Right renal pelvis (tissue), 4 donors: Measurements from ENCODE around the gene LYPD5. TPM values are rescaled to one million over a fixed set of nuclear protein-coding genes. Genes with fewer than 3 reads are reported as not detected.

Source experiments
- DNase-seq, 4 donors: peaks; one replicate each; pipeline ENCODE4 v3.0.0-alpha.2; 2013; ENCODE audit warnings: low read depth in 4 of 4, low spot score in 3 of 4, missing footprints in 1 of 4
- polyA plus RNA-seq, 4 donors: library from polyadenylated mRNA; unstranded; fragments of 120-200 nt; gene quantifications; one replicate each; pipeline ENCODE4 v1.2.1, GENCODE V29; 2013; ENCODE audit not compliant: insufficient read length in 4 of 4

LYPD5 gene
- polyA plus RNA-seq, 4 donors: 0.14 to 0.37 (median 0.31) TPM

DNA sequence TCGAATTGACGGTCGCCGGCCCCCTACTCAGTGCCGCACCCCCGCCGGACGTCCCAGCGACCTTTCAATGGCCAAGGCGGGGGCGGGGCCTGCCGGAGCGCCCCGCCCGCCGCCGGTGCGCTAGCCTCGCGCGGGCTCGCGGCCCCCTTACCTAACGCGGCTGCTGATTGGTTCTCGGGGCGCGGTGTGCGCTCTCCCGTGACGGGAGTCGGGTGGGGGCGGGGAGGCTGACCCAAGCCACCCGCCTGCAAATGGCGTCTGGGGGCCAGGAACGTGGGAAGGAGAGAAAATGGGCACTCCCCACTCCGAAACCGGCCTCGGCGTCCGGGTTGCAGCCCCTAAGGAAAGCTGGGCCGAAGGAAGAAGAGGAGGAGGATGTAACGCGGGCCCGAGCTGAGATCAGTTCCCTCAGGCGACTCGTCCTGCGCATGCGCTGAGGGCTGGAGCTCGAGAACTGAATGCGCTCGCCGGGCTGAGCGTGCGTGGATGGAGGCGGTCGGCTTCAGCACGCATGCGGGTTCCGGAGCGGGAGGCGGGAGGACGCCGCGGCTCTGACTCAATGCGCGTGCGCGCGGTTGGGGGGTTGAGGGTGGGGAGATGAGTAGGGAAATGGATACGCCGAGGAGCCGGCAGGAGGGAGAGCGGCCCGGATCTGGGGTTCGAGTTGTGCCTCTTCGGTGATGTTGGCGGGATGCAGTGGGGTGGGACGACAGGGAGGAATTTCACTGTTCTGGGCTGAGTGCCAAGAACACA lies 47.6 kb downstream of the LYPD5 start, which contains the start of gene SMG9:
TSS of gene SMG9 (minus strand) at position 460 of the 753 bp plus-strand sequence. CDS start 4,221 bp downstream, outside the sequence.
- peak; percentile 96 to 99 (median 97) for DNase-seq

GRCh38 chr19:43754253-43754502 lies 48.1 kb downstream of the LYPD5 start:
- DNase-seq: no peak

DNA sequence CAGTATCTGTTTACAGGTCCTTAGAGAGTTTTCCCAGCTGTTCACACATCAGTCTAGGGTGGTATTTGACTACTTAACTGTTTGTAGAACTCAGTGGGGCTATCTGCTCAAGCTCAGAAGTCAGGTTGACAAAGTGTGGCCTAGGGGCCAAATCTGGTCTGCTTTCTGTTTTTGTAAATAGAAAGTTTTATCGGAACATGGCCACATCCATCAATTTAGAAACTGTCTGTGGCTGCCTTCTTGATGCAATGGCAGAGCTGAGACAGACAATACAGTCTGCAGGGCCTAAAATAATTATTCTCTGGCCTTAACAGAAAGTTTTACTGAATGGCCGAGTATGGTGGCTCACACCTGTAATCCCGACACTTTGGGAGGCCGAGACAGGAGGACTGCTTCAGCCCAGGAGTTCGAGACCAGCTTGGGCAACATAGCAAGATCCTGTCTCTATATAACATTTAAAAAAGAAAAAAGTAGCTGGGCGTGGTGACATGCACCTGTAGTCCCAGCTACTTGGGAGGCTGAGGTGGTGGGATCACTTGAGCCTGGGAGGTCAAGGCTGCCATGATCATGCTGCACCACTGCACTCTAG lies 49.9 kb downstream of the LYPD5 start:
- no peak for DNase-seq

DNA sequence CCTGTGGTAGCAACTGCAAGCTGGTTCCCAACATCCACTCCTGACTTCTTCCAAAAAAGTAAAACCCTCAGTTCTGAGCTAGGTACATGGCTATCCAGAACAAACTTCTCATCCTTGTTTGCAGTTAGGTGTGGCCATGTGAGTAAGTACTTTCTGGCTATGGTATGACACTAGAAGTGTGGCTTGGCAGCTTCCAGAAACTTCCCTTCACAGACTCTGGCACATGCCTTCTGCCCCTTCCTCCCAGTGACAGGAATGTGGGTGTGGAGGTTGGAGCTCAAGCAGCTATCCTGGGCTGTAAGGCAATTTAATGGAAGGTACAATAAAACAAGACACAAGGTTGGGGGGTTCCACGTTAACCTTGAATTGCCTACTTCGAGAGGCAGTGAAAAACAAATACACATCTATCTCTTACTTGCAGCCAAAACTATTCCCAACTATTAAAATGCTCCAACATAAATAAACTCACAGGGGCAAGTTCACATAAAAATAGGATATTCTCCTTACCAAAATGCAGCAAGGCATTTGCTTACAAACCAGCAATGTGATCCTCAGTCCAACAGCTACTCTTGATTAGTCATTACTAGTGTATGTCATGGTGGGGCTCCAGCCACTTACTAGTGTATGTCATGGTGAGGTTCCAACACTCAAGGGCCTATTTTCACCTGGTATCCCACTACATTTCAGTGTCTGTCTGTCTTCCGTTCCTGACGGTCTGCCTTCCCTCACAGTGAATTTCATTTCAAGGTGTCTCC lies 50.6 kb downstream of the LYPD5 start:
- no peak for DNase-seq

DNA sequence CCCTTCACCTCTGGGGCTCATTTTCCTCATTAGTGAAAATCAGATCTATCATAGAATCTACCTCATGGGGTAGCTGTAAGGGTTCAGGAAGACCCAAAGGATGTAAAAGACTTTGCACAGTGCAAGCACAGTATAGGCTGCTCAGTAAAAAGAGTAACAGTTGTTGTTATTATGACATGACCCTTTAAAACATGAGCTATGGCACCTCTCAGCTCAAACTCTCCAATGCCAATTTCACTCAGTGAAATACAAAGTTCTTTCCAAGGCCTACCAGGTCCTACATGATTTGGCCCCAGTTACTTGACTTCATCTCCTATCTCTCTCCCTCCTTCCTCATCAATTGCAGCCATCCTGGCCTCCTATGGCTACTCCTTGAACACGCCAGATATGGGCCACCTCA lies 52.3 kb downstream of the LYPD5 start:
- DNase-seq: no peak

GRCh38 chr19:43749152-43749551 lies 53.1 kb downstream of the LYPD5 start:
- DNase-seq: no peak

DNA sequence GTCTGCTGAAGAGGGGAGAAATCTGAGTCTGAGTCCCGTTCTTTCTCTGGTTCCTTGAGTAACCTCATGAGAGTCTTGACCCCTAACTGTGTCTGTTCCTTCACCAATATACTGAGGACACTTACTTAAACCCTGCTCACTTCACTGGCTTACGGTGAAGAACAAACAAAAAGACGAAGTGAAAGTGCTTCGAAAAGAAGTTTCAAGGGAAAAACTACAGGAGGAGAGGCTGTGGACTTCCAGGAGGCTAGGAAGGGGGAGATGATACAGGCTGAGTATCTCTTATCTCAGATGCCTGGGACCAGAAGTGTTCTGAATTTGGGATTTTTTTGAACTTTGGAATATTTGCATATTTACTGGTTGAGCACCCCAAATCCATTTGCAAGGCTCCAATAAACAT lies 53.6 kb downstream of the LYPD5 start:
- no peak for DNase-seq

DNA sequence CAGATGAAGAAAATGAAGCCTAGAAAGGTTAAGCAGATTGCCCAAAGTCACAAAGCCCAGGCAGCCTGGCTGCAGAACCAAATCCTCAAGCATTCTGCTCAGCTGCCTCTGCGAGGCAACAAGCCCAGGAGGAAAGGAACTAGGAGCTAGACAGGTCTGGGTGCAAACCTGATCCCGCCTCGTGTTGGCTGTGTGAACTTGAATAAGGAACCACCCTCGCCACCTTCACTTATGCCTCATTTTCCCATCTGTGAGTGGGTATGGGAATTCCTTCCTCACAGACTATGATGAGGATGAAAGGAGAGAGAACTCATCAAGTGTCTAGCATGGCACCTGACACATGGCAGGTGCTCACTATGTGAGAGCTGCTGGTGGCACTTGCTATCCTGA lies 54.0 kb downstream of the LYPD5 start:
- no peak for DNase-seq

- DNase-seq: no peak
Measured at GRCh38 chr19:43747557-43748204, 54.6 kb downstream of the LYPD5 start.

Other genes with a start within 250 kb of the LYPD5 start
- gene XRCC1, start 226.9 kb downstream of the LYPD5 start, polyA plus RNA-seq: 10 to 100 TPM; 56.7 to 71.0 (median 66.6) TPM
- gene PINLYP, start 226.6 kb downstream of the LYPD5 start, polyA plus RNA-seq: 10 to 100 TPM; 17.4 to 19.4 (median 18.7) TPM
- 10 to 100 TPM; 12.1 to 16.4 (median 13.2) TPM for gene IRGQ, start 206.3 kb downstream of the LYPD5 start, polyA plus RNA-seq
- gene ZNF576, start 205.9 kb downstream of the LYPD5 start, polyA plus RNA-seq: 10 to 100 TPM; 10.9 to 16.7 (median 11.6) TPM
- gene SRRM5, start 190.4 kb downstream of the LYPD5 start, polyA plus RNA-seq: 1 to 10 TPM in 1 of 4 donors, under 1 TPM in 3; 0.61 to 1.2 (median 0.72) TPM
- 100 to 1,000 TPM in 1 of 4 donors, 10 to 100 TPM in 3; 76.5 to 141 (median 91.1) TPM for gene ZNF428, start 182.8 kb downstream of the LYPD5 start, polyA plus RNA-seq
- 10 to 100 TPM; 44.9 to 65.8 (median 49.0) TPM for gene CADM4, start 162.6 kb downstream of the LYPD5 start, polyA plus RNA-seq
- gene PLAUR, start 132.3 kb downstream of the LYPD5 start, polyA plus RNA-seq: 1 to 10 TPM; 6.3 to 9.5 (median 8.5) TPM
- gene IRGC, start 86.4 kb downstream of the LYPD5 start, polyA plus RNA-seq: not detected
- gene SMG9, start 47.5 kb downstream of the LYPD5 start, polyA plus RNA-seq: 10 to 100 TPM; 42.7 to 55.7 (median 48.0) TPM
- 1 to 10 TPM; 1.4 to 3.8 (median 1.6) TPM for gene KCNN4, start 21.5 kb downstream of the LYPD5 start, polyA plus RNA-seq
- gene ZNF283, start 24.9 kb upstream of the LYPD5 start, polyA plus RNA-seq: 10 to 100 TPM in 3 of 4 donors, 1 to 10 TPM in 1; 9.7 to 16.1 (median 15.0) TPM
- gene ZNF404, start 81.5 kb upstream of the LYPD5 start, polyA plus RNA-seq: 10 to 100 TPM in 3 of 4 donors, 1 to 10 TPM in 1; 8.1 to 15.2 (median 13.3) TPM
- 10 to 100 TPM; 24.0 to 31.1 (median 28.2) TPM for gene ZNF45, start 132.8 kb upstream of the LYPD5 start, polyA plus RNA-seq
- gene ZNF221, start 148.8 kb upstream of the LYPD5 start, polyA plus RNA-seq: 1 to 10 TPM; 4.6 to 6.8 (median 5.4) TPM
- gene ZNF155, start 181.7 kb upstream of the LYPD5 start, polyA plus RNA-seq: 10 to 100 TPM; 12.3 to 17.4 (median 15.6) TPM
- gene ZNF230, start 200.5 kb upstream of the LYPD5 start, polyA plus RNA-seq: 1 to 10 TPM; 5.1 to 8.0 (median 7.3) TPM
- gene ZNF222, start 222.9 kb upstream of the LYPD5 start, polyA plus RNA-seq: 10 to 100 TPM in 2 of 4 donors, 1 to 10 TPM in 2; 8.4 to 12.3 (median 10.1) TPM
- 10 to 100 TPM; 10.2 to 15.1 (median 12.9) TPM for gene ZNF223, start 249.6 kb upstream of the LYPD5 start, polyA plus RNA-seq